Uterus (tissue), 4 donors: ENCODE data around the gene WNT16. TPM values are rescaled to one million over a fixed set of nuclear protein-coding genes. Genes with fewer than 3 reads are reported as not detected.
"Not testable (repeated sequence)": the region's sequence is repeated elsewhere in the genome, so short reads cannot be mapped to it uniquely, and the experiment has no call there.

Experiments used
- DNase-seq, 2 donors: peaks; one replicate each; pipeline ENCODE4 v3.0.0-alpha.2; 2019 to 2020
- H3K27ac ChIP-seq, 2 donors: fragments of 200-600 bp; sonication (generic); 1 replicate in 1 of 2; 2 replicates in 1 of 2; pipeline ENCODE4 v1.5.1; 2016 to 2018
- H3K27me3 ChIP-seq, 2 donors: fragments of 200-600 bp; sonication (generic); one replicate each; pipeline ENCODE4 v1.5.1; 2018 to 2019; ENCODE audit warnings: control low read depth in 1 of 2
- H3K36me3 ChIP-seq, 2 donors: fragments of 200-600 bp; sonication (generic); one replicate each; pipeline ENCODE4 v1.5.1; 2019; ENCODE audit warnings: control low read depth in 1 of 2
- H3K4me1 ChIP-seq, 2 donors: fragments of 200-600 bp; sonication (generic); one replicate each; pipeline ENCODE4 v1.5.1; 2018 to 2019; ENCODE audit warnings: control low read depth in 1 of 2
- H3K4me3 ChIP-seq, 2 donors: fragments of 200-600 bp; sonication (generic); 1 replicate in 1 of 2; 2 replicates in 1 of 2; pipeline ENCODE4 v1.5.1; 2018 to 2019; ENCODE audit warnings: mild to moderate bottlenecking in 1 of 2
- H3K9me3 ChIP-seq, 2 donors: fragments of 200-600 bp; sonication (generic); one replicate each; pipeline ENCODE4 v1.5.1; 2019; ENCODE audit warnings: control low read depth in 1 of 2
- POLR2A ChIP-seq, 2 donors: fragments of 450-650 bp; IDR thresholded peaks; one replicate each; pipeline ENCODE4 v1.6.1; 2016; ENCODE audit warnings: antibody characterized with exemption in 2 of 2, mild to moderate bottlenecking in 1 of 2, moderate library complexity in 1 of 2
- intact Hi-C: fragments of 100-400 bp; cut with DNase I; formaldehyde crosslinking; loops from one replicate; pipeline ENCODE4 v1.15.1; 2023; ENCODE audit warnings: low total_unique reads
- total RNA-seq, 4 donors: library from RNA; depleted of rRNA in 3 of 4; stranded (reverse); fragments of >200 nt in 3 of 4; gene quantifications; one replicate each; pipeline versions ENCODE4 v1.1.0 to v1.2.4, GENCODE V29; 2014 to 2023
- TF ChIP-seq, protein P1 (sequence below), 4 experiments: fragments of 200-600 bp in 2 of 4; fragments of 450-650 bp in 2 of 4; sonication (generic) in 2 of 4; IDR thresholded peaks; one replicate each; pipeline ENCODE4 v1.5.1; 2016 to 2019; ENCODE audit warnings: antibody characterized with exemption in 4 of 4, mild to moderate bottlenecking in 2 of 4, moderate library complexity in 1 of 4
- donor health status: DM: yes; HTN: yes; CAD: no.

The WNT16 gene
- total RNA-seq, 4 donors from 2014 or later: 1.7 TPM; not detected in 3

DNA sequence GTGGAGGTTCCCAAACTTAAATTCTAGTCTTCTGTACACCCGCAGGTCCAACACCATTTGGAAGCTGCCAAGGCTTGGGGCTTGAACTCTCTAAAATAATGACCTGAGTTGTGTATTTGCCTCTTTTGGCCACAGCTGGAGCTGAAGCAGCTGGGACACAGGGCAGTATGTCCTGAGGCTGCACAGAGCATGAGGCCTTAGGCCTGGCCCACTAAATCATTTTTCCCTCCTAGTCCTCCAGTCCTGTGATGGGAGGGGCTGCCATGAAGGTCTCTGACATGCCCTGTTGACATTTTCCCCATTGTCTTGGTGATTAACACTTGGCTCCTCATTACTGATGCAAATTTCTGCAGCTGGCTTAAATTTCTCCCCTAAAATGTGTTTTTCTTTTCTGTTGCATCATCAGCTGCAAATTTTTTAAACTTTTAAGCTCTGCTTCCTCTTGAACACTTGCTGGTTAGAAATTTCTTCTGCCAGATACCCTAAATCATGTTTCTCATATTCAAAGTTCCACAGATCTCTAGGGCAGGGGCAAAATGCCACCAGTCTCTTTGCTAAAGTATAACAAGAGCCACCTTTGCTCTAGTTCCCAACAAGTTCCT lies 43.6 kb upstream of the WNT16 start:
- H3K27me3 ChIP-seq: no peaks in the 10 kb centered on the region
- no peak for DNase-seq
- H3K36me3 ChIP-seq: no peaks in the 10 kb centered on the region
- no peak overlapping the region for H3K4me3 ChIP-seq
- TF ChIP-seq, protein P1, sequence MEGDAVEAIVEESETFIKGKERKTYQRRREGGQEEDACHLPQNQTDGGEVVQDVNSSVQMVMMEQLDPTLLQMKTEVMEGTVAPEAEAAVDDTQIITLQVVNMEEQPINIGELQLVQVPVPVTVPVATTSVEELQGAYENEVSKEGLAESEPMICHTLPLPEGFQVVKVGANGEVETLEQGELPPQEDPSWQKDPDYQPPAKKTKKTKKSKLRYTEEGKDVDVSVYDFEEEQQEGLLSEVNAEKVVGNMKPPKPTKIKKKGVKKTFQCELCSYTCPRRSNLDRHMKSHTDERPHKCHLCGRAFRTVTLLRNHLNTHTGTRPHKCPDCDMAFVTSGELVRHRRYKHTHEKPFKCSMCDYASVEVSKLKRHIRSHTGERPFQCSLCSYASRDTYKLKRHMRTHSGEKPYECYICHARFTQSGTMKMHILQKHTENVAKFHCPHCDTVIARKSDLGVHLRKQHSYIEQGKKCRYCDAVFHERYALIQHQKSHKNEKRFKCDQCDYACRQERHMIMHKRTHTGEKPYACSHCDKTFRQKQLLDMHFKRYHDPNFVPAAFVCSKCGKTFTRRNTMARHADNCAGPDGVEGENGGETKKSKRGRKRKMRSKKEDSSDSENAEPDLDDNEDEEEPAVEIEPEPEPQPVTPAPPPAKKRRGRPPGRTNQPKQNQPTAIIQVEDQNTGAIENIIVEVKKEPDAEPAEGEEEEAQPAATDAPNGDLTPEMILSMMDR (IDR thresholded peaks at IDR 0.05): no peak
- no peak for TF ChIP-seq POLR2A (IDR thresholded peaks at IDR 0.05)
- intact Hi-C loops: no loop called here
- no peaks in the 10 kb centered on the region for H3K4me1 ChIP-seq
- no peak overlapping the region for H3K27ac ChIP-seq
- H3K9me3 ChIP-seq: no peaks in the 10 kb centered on the region

DNA sequence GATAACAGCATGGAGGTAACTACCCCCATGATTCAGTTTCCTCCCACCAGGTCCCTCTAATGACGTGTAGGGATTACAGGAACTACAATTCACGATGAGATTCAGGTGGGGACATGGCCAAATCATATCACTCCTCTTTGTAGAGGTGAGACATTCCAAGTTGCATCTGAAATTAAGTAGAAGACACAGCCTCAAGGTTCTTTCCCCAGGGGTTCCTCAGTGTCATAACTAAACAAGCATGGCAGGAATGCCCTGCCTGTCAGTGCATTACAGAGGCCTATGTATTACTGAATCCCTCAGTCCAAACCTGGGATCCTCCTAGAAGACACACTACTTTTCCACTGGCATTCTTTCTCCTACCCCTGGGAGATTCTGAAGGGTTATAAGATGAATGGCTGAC lies 42.6 kb upstream of the WNT16 start:
- H3K4me1 ChIP-seq: no peaks in the 10 kb centered on the region
- no peak for DNase-seq
- intact Hi-C loops: no loop called here
- TF ChIP-seq POLR2A (IDR thresholded peaks at IDR 0.05): no peak
- TF ChIP-seq, protein P1 (IDR thresholded peaks at IDR 0.05): no peak
- H3K27ac ChIP-seq: no peak overlapping the region
- H3K36me3 ChIP-seq: no peaks in the 10 kb centered on the region
- H3K9me3 ChIP-seq: no peaks in the 10 kb centered on the region
- no peaks in the 10 kb centered on the region for H3K27me3 ChIP-seq
- no peak overlapping the region for H3K4me3 ChIP-seq

DNA sequence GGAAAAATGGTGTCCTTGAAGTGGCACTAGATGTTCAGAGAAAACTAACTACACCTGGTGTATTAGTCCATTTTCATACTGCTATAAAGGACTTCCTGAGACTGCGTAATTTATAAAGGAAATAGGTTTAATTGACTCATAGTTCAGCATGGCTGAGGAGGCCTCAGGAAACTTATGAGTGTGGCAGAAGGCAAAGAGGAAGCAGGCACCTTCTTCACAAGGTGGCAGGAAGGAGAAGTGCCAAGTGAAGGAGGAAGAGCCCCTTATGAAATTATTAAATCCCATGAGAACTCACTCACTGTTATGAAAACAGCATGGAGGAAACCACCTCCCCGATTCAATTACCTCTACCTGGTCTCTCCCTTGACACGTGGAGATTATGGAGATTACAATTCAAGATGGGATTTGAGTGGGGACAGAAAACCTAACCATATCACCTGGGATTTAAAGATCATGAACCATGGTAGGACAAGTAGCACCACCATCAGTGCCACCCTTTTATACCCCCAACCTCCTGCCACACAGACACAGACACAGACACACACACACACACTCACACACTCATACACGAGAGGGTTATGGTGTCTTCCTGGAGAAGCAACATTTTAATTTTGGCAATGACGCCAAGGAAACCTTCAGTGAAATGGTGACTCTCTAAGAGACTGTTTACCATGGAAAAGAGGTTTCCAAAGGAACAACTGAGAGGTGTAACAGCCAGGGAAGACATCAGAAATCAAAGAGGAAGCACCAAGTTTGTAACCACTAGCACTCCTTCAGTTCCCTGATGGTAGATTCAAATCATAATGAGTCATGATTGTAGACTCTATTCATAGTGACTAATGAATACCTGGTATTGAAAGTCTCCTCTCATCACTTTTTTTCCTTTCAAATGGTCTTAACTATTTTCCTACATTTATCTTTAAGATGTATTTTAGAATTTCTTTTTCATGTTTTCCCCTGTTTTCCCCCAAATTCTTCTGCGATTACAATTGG lies 41.8 kb upstream of the WNT16 start:
- TF ChIP-seq POLR2A (IDR thresholded peaks at IDR 0.05): no peak
- TF ChIP-seq, protein P1 (IDR thresholded peaks at IDR 0.05): no peak
- H3K9me3 ChIP-seq: no peaks in the 10 kb centered on the region
- no peak overlapping the region for H3K27ac ChIP-seq
- no peak for DNase-seq
- no peak overlapping the region for H3K4me3 ChIP-seq
- H3K36me3 ChIP-seq: no peaks in the 10 kb centered on the region
- no peaks in the 10 kb centered on the region for H3K27me3 ChIP-seq
- no peaks in the 10 kb centered on the region for H3K4me1 ChIP-seq
- intact Hi-C loops: no loop called here

DNA sequence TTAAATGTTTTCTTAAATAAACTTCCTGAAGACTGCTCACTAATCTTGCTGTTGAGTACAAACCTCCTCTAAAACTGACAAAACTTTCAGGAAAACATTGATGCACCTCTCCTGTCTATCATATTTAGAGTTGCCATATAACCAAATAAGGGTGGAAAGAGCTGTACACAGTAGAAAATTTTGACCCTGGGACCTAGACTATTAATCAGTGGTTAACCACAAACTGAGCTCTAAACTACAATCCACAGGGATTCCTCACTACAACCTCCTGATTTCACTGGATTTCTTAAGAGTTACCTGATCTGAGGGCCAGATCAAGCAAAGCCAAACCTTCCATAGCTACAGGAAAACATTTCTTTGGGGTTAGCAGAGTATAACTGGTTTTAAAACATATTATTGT lies 39.9 kb upstream of the WNT16 start:
- Histone ChIP-seq H3K4me1 (no peaks in the 10 kb centered on the region), H3K9me3 (no peaks in the 10 kb centered on the region), H3K27me3 (no peaks in the 10 kb centered on the region), H3K4me3 (no peak overlapping the region), H3K36me3 (no peaks in the 10 kb centered on the region), H3K27ac (no peak overlapping the region)
- no peak for TF ChIP-seq POLR2A (IDR thresholded peaks at IDR 0.05)
- TF ChIP-seq, protein P1 (IDR thresholded peaks at IDR 0.05): no peak
- intact Hi-C loops: no loop called here
- no peak for DNase-seq

- H3K4me1 ChIP-seq, H3K27me3 ChIP-seq, H3K9me3 ChIP-seq, H3K27ac ChIP-seq, H3K4me3 ChIP-seq, H3K36me3 ChIP-seq, DNase-seq, intact Hi-C loops: not testable (repeated sequence)
Measured at GRCh38 chr7:121289930-121290329, 38.9 kb upstream of the WNT16 start.
